ENCODE measurements around the gene VPS45. TPM values are rescaled to one million over a fixed set of nuclear protein-coding genes. Genes with fewer than 3 reads are reported as not detected.
A peak's percentile ranks its signal among the peaks of the same experiment; 100 is the strongest.

Gene VPS45
- total and polyA plus RNA-seq, 3 donors from 2014 or later = 28.4 to 50.7 (median 50.3) TPM

GRCh38 chr1:150022357-150022756 is 45.2 kb upstream of the VPS45 start:
- TF ChIP-seq POLR2A (IDR thresholded peaks at IDR 0.05) = no peak
- TF ChIP-seq, protein P1, sequence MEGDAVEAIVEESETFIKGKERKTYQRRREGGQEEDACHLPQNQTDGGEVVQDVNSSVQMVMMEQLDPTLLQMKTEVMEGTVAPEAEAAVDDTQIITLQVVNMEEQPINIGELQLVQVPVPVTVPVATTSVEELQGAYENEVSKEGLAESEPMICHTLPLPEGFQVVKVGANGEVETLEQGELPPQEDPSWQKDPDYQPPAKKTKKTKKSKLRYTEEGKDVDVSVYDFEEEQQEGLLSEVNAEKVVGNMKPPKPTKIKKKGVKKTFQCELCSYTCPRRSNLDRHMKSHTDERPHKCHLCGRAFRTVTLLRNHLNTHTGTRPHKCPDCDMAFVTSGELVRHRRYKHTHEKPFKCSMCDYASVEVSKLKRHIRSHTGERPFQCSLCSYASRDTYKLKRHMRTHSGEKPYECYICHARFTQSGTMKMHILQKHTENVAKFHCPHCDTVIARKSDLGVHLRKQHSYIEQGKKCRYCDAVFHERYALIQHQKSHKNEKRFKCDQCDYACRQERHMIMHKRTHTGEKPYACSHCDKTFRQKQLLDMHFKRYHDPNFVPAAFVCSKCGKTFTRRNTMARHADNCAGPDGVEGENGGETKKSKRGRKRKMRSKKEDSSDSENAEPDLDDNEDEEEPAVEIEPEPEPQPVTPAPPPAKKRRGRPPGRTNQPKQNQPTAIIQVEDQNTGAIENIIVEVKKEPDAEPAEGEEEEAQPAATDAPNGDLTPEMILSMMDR (IDR thresholded peaks at IDR 0.05) = no peak
- H3K9me3 ChIP-seq = no peaks in the 10 kb centered on the region
- no peaks in the 10 kb centered on the region for H3K36me3 ChIP-seq (ENCODE audit: low read depth, missing control alignments)
- DNase-seq = no peak
- H3K27ac ChIP-seq = no peak overlapping the region
- 86 to 94% methylated on average over 5 to 6 of the region's 6 CpGs for WGBS, 2 donors
- H3K4me3 ChIP-seq = no peak overlapping the region
- intact Hi-C loops (cut with DNase I; ENCODE audit: low total_unique reads) = no loop called here
- no peaks in the 10 kb centered on the region for H3K27me3 ChIP-seq
- no peaks in the 10 kb centered on the region for H3K4me1 ChIP-seq

- Histone ChIP-seq H3K36me3 (ENCODE audit: low read depth, missing control alignments) (no peaks in the 10 kb centered on the region), H3K9me3 (no peaks in the 10 kb centered on the region), H3K27me3 (no peaks in the 10 kb centered on the region), H3K4me1 (no peaks in the 10 kb centered on the region), H3K4me3 (no peak overlapping the region), H3K27ac (peak overlapping the region in 1 of 2 donors; percentile 16)
- WGBS, 2 donors = 62 to 65% methylated on average over 2 of the region's 2 CpGs
- intact Hi-C loops (cut with DNase I; ENCODE audit: low total_unique reads) = no loop called here
- DNase-seq = no peak
- no peak for TF ChIP-seq POLR2A (IDR thresholded peaks at IDR 0.05)
- TF ChIP-seq, protein P1 (IDR thresholded peaks at IDR 0.05) = no peak
Observed at GRCh38 chr1:150024156-150024555, 43.4 kb upstream of the VPS45 start.

GRCh38 chr1:150028322-150028721 is 39.3 kb upstream of the VPS45 start:
- H3K27me3 ChIP-seq = no peaks in the 10 kb centered on the region
- WGBS, 2 donors = 96% methylated on average over 1 of the region's 1 CpG
- TF ChIP-seq, protein P1 (IDR thresholded peaks at IDR 0.05) = no peak
- TF ChIP-seq POLR2A (IDR thresholded peaks at IDR 0.05) = no peak
- no peak overlapping the region for H3K4me3 ChIP-seq
- DNase-seq = no peak
- no peaks in the 10 kb centered on the region for H3K36me3 ChIP-seq (ENCODE audit: low read depth, missing control alignments)
- no peaks in the 10 kb centered on the region for H3K9me3 ChIP-seq
- intact Hi-C loops (cut with DNase I; ENCODE audit: low total_unique reads) = no loop called here
- no peaks in the 10 kb centered on the region for H3K4me1 ChIP-seq
- H3K27ac ChIP-seq = no peak overlapping the region

- TF ChIP-seq, protein P1 (IDR thresholded peaks at IDR 0.05) = no peak
- TF ChIP-seq POLR2A (IDR thresholded peaks at IDR 0.05) = no peak
- Histone ChIP-seq H3K36me3 (ENCODE audit: low read depth, missing control alignments) (no peaks in the 10 kb centered on the region), H3K9me3 (no peaks in the 10 kb centered on the region), H3K27ac (no peak overlapping the region), H3K4me3 (no peak overlapping the region), H3K4me1 (no peaks in the 10 kb centered on the region), H3K27me3 (no peaks in the 10 kb centered on the region)
- no peak for DNase-seq
- intact Hi-C loops (cut with DNase I; ENCODE audit: low total_unique reads) = no loop called here
Observed at GRCh38 chr1:150034336-150034735, 33.2 kb upstream of the VPS45 start.

GRCh38 chr1:150049926-150050325 is 17.6 kb upstream of the VPS45 start:
- intact Hi-C loops (cut with DNase I; ENCODE audit: low total_unique reads) = loop anchor here (10.0 kb wide), 1 partner anchor 75 kb away; no protein-coding TSS in a partner anchor
- no peak overlapping the region for H3K27ac ChIP-seq
- no peak overlapping the region for H3K4me3 ChIP-seq
- TF ChIP-seq, protein P1 (IDR thresholded peaks at IDR 0.05) = no peak
- no peak for TF ChIP-seq POLR2A (IDR thresholded peaks at IDR 0.05)
- no peaks in the 10 kb centered on the region for H3K36me3 ChIP-seq (ENCODE audit: low read depth, missing control alignments)
- 80 to 82% methylated on average over 2 of the region's 2 CpGs for WGBS, 2 donors
- no peaks in the 10 kb centered on the region for H3K9me3 ChIP-seq
- no peaks in the 10 kb centered on the region for H3K4me1 ChIP-seq
- H3K27me3 ChIP-seq = no peaks in the 10 kb centered on the region
- DNase-seq = no peak
